22Rv1 (cell line): ENCODE measurements around the gene C1RL.

Experiments used
- H3K27ac ChIP-seq: fragments of 450-650 bp; 2 replicates; pipeline ENCODE4 v1.5.1; 2017
- ZFX ChIP-seq: fragments of 450-650 bp; IDR thresholded peaks from 2 replicates; pipeline ENCODE4 v1.6.1; 2017; ENCODE audit warnings: antibody characterized with exemption, borderline replicate concordance
- TF ChIP-seq, protein P1 (sequence below): fragments of 450-650 bp; IDR thresholded peaks from 2 replicates; pipeline ENCODE4 v1.5.1; 2017; ENCODE audit warnings: mild to moderate bottlenecking

The C1RL gene

DNA sequence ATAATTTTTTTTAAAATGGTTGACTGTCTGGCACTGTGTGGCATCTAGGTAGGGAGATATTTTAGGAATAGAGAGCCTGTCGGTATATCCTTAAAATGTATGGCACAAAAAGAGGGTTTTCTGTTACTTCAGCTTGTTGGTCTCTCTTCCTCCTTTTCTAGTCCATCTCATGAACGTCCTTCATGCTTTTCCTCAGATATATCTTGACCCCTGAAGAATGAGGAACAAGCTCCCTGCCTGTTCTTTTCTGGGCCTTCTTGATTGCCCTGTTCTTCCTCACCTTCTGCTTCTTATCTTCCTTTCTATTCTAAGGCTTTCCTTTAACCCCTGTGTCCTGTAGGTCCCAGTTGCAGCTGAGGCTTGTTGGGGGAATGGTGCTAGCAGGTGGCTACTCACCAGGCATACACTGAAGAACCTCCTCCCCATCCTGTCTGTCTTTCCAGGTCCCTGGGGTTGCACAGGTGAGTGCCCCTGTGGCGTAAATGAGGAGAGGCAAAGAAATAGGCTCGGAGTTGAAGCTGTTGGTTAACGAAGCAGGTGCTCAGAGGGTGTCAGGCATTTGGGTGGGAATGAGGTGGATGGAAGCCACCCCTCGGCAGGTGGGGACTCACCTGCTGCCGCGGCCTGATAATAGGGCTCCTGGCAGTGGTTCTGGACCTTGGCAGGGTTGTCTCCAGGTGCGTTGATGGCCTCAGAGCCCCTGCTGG is 9.6 kb downstream of the C1RL start:
- no peak overlapping the region for H3K27ac ChIP-seq
- no peak for TF ChIP-seq ZFX
- TF ChIP-seq, protein P1, sequence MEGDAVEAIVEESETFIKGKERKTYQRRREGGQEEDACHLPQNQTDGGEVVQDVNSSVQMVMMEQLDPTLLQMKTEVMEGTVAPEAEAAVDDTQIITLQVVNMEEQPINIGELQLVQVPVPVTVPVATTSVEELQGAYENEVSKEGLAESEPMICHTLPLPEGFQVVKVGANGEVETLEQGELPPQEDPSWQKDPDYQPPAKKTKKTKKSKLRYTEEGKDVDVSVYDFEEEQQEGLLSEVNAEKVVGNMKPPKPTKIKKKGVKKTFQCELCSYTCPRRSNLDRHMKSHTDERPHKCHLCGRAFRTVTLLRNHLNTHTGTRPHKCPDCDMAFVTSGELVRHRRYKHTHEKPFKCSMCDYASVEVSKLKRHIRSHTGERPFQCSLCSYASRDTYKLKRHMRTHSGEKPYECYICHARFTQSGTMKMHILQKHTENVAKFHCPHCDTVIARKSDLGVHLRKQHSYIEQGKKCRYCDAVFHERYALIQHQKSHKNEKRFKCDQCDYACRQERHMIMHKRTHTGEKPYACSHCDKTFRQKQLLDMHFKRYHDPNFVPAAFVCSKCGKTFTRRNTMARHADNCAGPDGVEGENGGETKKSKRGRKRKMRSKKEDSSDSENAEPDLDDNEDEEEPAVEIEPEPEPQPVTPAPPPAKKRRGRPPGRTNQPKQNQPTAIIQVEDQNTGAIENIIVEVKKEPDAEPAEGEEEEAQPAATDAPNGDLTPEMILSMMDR, result no peak

DNA sequence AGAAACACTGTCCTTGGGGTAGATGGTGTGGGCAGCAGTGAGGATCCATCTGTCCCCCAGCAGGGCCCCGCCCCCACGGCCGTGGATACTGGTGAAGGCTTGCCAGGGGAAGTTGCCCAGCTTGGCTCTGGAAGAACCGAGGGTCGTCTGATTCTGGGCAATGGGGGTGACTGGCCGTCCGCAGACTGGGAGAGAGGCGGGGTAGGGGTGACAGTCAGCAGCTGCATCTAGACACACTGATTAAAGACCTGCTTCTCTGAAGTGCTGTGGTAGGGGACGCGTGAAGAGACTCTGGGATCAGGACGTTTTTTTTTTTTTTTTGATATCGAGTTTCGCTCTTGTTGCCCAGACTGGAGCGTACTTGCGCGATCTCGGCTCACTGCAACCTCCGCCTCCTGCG is 12.0 kb downstream of the C1RL start:
- no peak for TF ChIP-seq ZFX
- TF ChIP-seq, protein P1, result no peak
- no peak overlapping the region for H3K27ac ChIP-seq

DNA sequence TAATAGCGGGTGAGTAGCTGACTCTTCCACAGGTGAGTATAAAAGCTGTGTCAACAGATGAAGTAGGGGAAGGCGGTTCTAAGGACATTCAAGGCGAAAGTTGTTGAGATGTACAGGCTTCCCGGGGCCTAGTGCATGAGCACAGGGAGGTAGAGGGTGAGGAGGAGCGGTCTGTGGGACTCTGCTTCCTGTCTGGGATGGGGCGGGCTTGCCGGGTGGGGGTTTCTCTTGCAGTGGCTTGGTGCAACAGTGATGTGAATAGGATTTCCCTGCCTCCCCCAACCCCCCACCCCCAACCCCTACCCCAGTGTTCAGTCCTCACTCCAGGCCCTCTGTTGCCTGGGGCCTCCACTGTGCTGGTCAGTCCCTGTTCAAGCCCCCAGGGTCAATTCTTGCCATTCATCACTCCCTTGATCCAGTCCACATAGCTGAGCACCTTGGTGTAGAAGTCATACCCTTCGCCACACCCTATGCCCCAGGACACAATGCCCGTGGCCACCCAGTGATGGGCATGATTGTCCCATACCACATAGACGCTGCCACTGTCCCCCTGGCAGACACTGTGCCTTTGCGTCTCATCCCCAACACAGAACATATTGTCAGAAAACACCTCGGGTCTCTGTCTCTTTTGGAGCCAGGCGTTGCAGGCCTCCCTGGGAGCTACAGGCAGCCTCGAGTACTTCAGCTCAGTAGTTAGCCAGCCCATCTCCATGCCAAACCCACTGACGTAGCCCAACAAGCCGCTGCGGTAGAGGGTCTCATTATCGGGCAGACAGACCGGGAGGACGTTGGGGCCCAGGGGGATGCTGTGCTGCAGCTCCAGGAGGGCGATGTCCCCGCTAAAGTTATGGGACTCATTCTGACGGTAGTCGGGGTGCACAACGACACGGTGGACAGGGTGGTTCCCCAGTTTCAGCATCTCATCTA is 12.7 kb downstream of the C1RL start:
- TF ChIP-seq, protein P1, result no peak
- no peak for TF ChIP-seq ZFX
- H3K27ac ChIP-seq, result no peak overlapping the region

DNA sequence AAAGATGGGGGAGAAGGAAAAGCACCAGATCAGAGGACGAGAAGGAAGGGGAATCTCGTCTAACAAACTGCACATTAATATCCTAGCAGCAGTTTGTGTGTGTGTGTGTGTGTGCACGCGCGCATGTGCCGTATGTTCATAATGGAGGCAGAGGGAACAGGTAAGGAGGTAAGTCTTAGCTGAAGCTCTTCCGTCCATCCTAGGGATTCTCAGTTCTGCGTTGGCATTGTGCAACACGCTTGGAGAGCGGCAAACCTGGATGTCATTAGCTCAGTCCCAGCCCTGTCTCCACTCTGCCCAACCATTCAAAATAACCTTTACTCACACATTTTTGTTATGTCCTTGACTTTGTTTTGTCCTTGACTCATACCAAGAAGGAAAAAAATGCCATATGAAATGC is 15.1 kb downstream of the C1RL start:
- no peak overlapping the region for H3K27ac ChIP-seq
- TF ChIP-seq, protein P1, result no peak
- TF ChIP-seq ZFX, result no peak

DNA sequence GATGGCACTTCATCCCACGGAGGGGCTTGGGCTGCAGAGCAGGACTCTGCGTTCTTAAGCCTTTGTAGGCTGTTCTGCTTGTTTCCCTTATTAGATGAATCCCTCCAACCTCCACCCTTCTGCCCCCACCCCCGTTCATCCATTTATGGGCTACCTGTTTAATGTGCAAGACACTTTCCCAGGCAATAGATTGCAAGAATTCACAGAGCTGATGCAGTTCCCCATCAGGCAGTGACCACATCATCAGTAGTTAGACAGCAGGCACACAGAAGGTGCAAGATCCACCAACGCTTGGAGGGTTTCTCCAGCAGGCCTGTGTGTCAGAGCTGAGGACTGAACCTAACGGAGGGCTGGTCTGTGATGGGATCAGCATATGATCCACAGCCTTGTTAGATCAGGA is 15.5 kb downstream of the C1RL start:
- TF ChIP-seq, protein P1, result no peak
- TF ChIP-seq ZFX, result no peak
- H3K27ac ChIP-seq, result no peak overlapping the region

DNA sequence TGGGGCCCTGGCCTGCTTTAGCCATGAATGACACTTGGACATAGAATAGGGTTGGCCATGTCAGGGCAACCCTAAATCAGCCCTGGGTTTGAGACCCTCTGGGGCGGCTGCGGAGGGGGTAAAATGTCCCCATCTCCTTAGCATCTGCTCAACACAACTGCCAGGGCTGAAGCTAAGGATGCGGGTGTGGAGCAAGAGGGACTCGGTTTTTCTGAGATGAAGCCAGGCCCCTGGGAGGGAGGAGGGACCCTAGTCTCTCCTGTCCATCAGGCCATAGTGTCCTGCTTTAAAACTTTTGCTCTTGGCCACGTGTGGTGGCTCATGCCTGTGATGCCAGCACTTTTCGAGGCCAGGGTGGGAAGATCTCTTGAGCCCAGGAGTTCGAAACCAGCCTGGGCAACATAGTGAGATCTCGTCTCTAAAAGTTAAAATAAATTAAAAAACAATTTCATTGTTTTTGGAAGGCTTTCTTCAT is 16.0 kb downstream of the C1RL start:
- no peak for TF ChIP-seq ZFX
- no peak overlapping the region for H3K27ac ChIP-seq

DNA sequence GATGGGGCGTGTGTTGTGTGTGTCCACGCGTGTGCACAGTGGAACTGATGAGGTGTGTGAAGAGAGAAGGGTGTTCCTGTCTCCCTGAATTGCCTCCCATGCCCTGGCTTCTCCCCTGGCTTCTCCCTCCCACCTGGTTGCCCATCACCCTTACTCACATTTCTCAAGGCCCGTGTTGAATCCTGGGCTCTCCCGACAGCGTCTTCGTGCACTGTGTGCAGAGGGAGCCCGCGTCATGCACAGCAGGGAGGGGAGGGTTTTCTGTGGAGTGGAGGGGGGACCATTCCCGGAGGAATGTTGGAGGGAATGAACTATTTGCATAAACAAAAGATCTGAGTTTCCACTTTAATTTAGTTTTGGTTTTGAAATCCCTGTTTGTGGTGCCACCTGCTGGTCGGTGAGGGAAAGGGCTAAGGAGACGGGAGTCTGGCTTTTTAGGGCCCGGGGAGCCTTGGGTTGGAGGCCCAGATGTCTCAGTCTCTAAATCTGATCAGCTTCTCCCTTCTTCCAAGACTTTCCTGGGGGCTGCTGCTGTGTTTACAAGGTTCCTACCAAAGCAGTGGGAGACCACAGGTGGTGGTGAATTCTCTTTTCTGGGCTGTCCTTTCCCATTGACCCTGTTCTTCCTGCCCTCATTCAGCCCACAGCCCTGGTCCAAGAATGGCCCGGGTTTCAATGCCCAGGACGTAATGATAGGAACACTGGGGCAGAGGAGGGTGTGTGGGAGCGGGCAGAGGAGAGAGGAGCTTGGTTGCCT is 16.6 kb downstream of the C1RL start, which contains the start of gene C1R:
Gene C1R, minus strand, starts transcription at position 217 of the 757 bp plus-strand sequence. Its CDS starts 57 bp downstream, at position 160.
- no peak within 1 kb of the TSS for H3K27ac ChIP-seq
- TF ChIP-seq ZFX, result no peak
- TF ChIP-seq, protein P1, result peak; percentile 97
